PFSK-1 (cell line): ENCODE data around the gene CRTAC1.

ENCODE experiments used
- POLR2AphosphoS5 ChIP-seq: IDR thresholded peaks from 2 replicates; pipeline ENCODE4 v1.6.1; 2012; ENCODE audit warnings: low read depth, mild to moderate bottlenecking, control low read depth, low read length, moderate library complexity
- SIN3A ChIP-seq: IDR thresholded peaks from 2 replicates; pipeline ENCODE4 v1.6.1; 2012; ENCODE audit warnings: mild to moderate bottlenecking, low read length, moderate library complexity, borderline replicate concordance; ENCODE audit not compliant: insufficient read depth

GRCh38 chr10:98038288-98038687 is 7.9 kb upstream of the CRTAC1 start:
- TF ChIP-seq POLR2AphosphoS5 (no peak), SIN3A (no peak)
